Ishikawa (cell line): ENCODE data around the gene BABAM2.

Experiments
- CEBPB ChIP-seq: IDR thresholded peaks from 2 replicates; pipeline ENCODE4 v1.6.1; 2012
- CREB1 ChIP-seq: IDR thresholded peaks from 2 replicates; pipeline ENCODE4 v1.6.1; 2012; ENCODE audit warnings: low read depth
- EGR1 ChIP-seq: IDR thresholded peaks from 2 replicates; pipeline ENCODE4 v1.6.1; 2012
- EP300 ChIP-seq: IDR thresholded peaks from 2 replicates; pipeline ENCODE4 v1.6.1; 2012; ENCODE audit warnings: borderline replicate concordance
- FOXM1 ChIP-seq: IDR thresholded peaks from 2 replicates; pipeline ENCODE4 v1.6.1; 2012; ENCODE audit warnings: low read depth, borderline replicate concordance
- MAX ChIP-seq: IDR thresholded peaks from 2 replicates; pipeline ENCODE4 v1.6.1; 2012
- NFIC ChIP-seq: IDR thresholded peaks from 2 replicates; pipeline ENCODE4 v1.6.1; 2012
- RAD21 ChIP-seq: IDR thresholded peaks from 2 replicates; pipeline ENCODE4 v1.6.1; 2012; ENCODE audit warnings: low read depth
- REST ChIP-seq: IDR thresholded peaks from 2 replicates; pipeline ENCODE4 v1.6.1; 2012; ENCODE audit warnings: low read depth, mild to moderate bottlenecking
- TAF1 ChIP-seq: IDR thresholded peaks from 2 replicates; pipeline ENCODE4 v1.6.1; 2012; ENCODE audit warnings: low read depth, mild to moderate bottlenecking
- TCF12 ChIP-seq: IDR thresholded peaks from 2 replicates; pipeline ENCODE4 v1.6.1; 2012; ENCODE audit warnings: low read depth
- TEAD4 ChIP-seq: IDR thresholded peaks from 2 replicates; pipeline ENCODE4 v1.6.1; 2012
- USF1 ChIP-seq: IDR thresholded peaks from 2 replicates; pipeline ENCODE4 v1.6.1; 2012
- YY1 ChIP-seq: IDR thresholded peaks from 2 replicates; pipeline ENCODE4 v1.6.1; 2012; ENCODE audit warnings: low read depth
- ZBTB7A ChIP-seq: IDR thresholded peaks from 2 replicates; pipeline ENCODE4 v1.6.1; 2012; ENCODE audit warnings: low read depth

Gene BABAM2

GRCh38 chr2:28080911-28081310 lies 190.4 kb downstream of the BABAM2 start:
- TF ChIP-seq TEAD4 (peak; percentile 41; the same call in 1 of the 2 replicates), TCF12 (no peak), FOXM1 (0 out of 2 replicates have a peak, but pooled peaks have one; percentile 41), CEBPB (peak; percentile 72), USF1 (no peak)

GRCh38 chr2:28082131-28082530 lies 191.6 kb downstream of the BABAM2 start:
- TF ChIP-seq FOXM1 (no peak), RAD21 (no peak), USF1 (no peak), CREB1 (no peak), NFIC (no peak), CEBPB (no peak), TCF12 (no peak), MAX (no peak), EP300 (no peak), REST (no peak), EGR1 (no peak), TAF1 (no peak)

GRCh38 chr2:28083476-28083875 lies 192.9 kb downstream of the BABAM2 start:
- no peak for TF ChIP-seq REST
- TF ChIP-seq TEAD4: no peak
- TF ChIP-seq FOXM1: no peak
- no peak for TF ChIP-seq CEBPB
- no peak for TF ChIP-seq USF1
- TF ChIP-seq RAD21: no peak
- TF ChIP-seq EP300: no peak
- TF ChIP-seq EGR1: no peak
- TF ChIP-seq ZBTB7A: no peak
- no peak for TF ChIP-seq TCF12
- no peak for TF ChIP-seq CREB1
- TF ChIP-seq NFIC: no peak
- TF ChIP-seq MAX: no peak

GRCh38 chr2:28084564-28084963 lies 194.0 kb downstream of the BABAM2 start:
- TF ChIP-seq NFIC (peak; percentile 40), ZBTB7A (no peak)

GRCh38 chr2:28085201-28085600 lies 194.7 kb downstream of the BABAM2 start:
- TF ChIP-seq ZBTB7A: no peak
- TF ChIP-seq TCF12: no peak
- TF ChIP-seq CEBPB: 0 out of 2 replicates have a peak, but pooled peaks have one; percentile 33

GRCh38 chr2:28086611-28087010 lies 196.1 kb downstream of the BABAM2 start:
- TF ChIP-seq USF1 (no peak), REST (no peak), RAD21 (no peak), YY1 (no peak), TAF1 (no peak), CREB1 (no peak), TCF12 (no peak), MAX (no peak), ZBTB7A (no peak), EP300 (no peak), TEAD4 (no peak), EGR1 (no peak), NFIC (no peak), CEBPB (no peak), FOXM1 (no peak)
